TTC549 (cell line): Measurements from ENCODE around the gene TNFRSF14.
"Not testable (repeated sequence)": the region's sequence is repeated elsewhere in the genome, so short reads cannot be mapped to it uniquely, and the experiment has no call there.

Source experiments
- FAIRE-seq: peaks from 2 replicates; lab custom pipeline; 2012; peaks lifted over from hg19 to GRCh38; lab: Jason Lieb, UNC

Gene TNFRSF14

GRCh38 chr1:2554621-2555387 is 1.4 kb upstream of the TNFRSF14 start:
- no peak for FAIRE-seq

- no peak for FAIRE-seq
Observed at GRCh38 chr1:2555634-2556276, 416 bp upstream of the TNFRSF14 start.

- FAIRE-seq: no peak
Observed at GRCh38 chr1:2556678-2557481, 709 bp downstream of the TNFRSF14 start.

- no peak for FAIRE-seq
Observed at GRCh38 chr1:2557482-2558400, 1.6 kb downstream of the TNFRSF14 start.

GRCh38 chr1:2558420-2558819 is 2.2 kb downstream of the TNFRSF14 start:
- no peak for FAIRE-seq

GRCh38 chr1:2558861-2559260 is 2.7 kb downstream of the TNFRSF14 start:
- no peak for FAIRE-seq

- FAIRE-seq: no peak
Observed at GRCh38 chr1:2559509-2560298, 3.5 kb downstream of the TNFRSF14 start.

GRCh38 chr1:2560299-2561073 is 4.3 kb downstream of the TNFRSF14 start:
- FAIRE-seq: no peak

- FAIRE-seq: no peak
Observed at GRCh38 chr1:2561446-2561845, 5.3 kb downstream of the TNFRSF14 start.

- FAIRE-seq: no peak
Observed at GRCh38 chr1:2561898-2562895, 6.0 kb downstream of the TNFRSF14 start.

GRCh38 chr1:2563205-2563604 is 7.0 kb downstream of the TNFRSF14 start:
- no peak for FAIRE-seq

- no peak for FAIRE-seq
Observed at GRCh38 chr1:2564006-2564814, 8.0 kb downstream of the TNFRSF14 start.

GRCh38 chr1:2564815-2565374 is 8.7 kb downstream of the TNFRSF14 start:
- FAIRE-seq: no peak

- no peak for FAIRE-seq
Observed at GRCh38 chr1:2566101-2567045, 10.2 kb downstream of the TNFRSF14 start.

GRCh38 chr1:2567083-2567679 is 11.0 kb downstream of the TNFRSF14 start:
- FAIRE-seq: no peak

GRCh38 chr1:2568187-2568816 is 12.1 kb downstream of the TNFRSF14 start:
- FAIRE-seq: not testable (repeated sequence)
